ENCODE measurements around the gene LRRC1.

GRCh38 chr6:53858913-53859312, 64.1 kb downstream of the LRRC1 start:
- TF ChIP-seq CTCF (IDR thresholded peaks at IDR 0.05) = no peak
- TF ChIP-seq POLR2A (IDR thresholded peaks at IDR 0.05) = no peak
- no peak for TF ChIP-seq EP300 (IDR thresholded peaks at IDR 0.05; ENCODE audit: low read depth)
- no peak for TF ChIP-seq POLR2AphosphoS5 (IDR thresholded peaks at IDR 0.05)
